Glomerular visceral epithelial cell (primary cell): Measurements from ENCODE around the gene PRSS57.

Source experiments
- DNase-seq: peaks from one replicate; pipeline ENCODE4 v3.0.0-alpha.2; 2016; ENCODE audit errors: extremely low spot score

The PRSS57 gene

DNA sequence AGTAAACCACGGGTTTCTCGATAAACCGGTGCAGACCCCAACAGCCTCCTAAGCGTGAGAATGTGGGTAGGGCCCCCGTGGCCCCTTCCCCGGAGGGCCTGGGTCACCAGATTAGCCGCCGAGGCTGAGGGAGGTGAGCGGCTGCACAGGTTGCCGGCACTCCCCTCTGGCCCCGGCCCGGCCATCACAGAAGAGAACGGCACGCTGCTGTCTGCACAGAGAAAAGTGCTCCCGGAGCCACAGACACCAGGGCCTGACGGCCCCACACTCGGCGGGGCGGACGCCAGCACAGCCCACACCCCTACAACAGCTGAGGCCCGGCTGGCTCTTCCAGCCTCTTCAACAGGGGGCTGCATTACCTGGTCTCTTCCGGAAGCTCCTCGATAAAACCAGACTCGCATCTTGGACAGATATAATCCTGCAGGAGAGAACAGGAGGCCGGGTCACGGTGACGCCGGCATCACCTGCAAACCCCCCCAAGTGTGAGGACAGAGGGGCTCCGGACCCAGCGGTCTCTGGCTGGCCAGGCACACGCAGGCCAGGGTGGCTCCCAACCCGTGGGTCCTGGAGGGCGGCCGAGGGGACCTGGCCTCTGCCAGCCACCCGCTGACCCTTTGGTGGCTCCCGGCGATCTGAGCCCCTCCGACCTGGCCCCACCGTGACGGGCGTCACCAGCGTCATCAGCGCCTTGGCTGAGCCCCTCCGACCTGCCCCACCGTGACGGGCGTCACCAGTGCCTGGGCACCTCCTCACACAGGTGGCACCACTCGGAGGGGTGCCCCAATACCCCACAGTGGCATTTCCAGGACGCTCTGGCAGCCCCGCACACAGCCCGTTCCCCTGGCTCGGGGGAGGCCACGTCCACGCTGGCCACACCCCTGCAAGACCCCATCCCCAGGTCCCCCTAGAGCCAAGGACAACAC, 42.5 kb downstream of the PRSS57 start:
- DNase-seq: no peak

DNA sequence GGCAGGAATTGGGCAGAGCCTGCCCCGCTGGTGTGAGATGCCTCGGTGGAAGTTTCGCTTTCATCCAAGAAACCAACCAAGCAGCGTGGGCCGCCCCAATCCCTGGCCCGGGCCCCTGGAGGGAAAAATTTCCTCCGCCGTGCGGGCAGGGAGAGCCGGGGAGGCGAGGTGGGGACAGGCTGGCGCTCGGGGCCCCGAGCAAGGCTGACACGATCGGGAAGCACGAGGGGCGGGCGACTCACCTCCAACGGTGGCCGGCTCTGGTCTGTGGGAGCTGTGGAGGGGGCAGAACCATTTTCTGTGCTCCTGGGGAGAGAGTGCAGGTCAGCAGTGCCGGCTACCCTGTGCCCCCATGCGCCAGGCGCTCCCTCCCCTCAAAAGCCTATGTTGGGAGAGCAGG, 43.3 kb downstream of the PRSS57 start:
- DNase-seq: no peak

DNA sequence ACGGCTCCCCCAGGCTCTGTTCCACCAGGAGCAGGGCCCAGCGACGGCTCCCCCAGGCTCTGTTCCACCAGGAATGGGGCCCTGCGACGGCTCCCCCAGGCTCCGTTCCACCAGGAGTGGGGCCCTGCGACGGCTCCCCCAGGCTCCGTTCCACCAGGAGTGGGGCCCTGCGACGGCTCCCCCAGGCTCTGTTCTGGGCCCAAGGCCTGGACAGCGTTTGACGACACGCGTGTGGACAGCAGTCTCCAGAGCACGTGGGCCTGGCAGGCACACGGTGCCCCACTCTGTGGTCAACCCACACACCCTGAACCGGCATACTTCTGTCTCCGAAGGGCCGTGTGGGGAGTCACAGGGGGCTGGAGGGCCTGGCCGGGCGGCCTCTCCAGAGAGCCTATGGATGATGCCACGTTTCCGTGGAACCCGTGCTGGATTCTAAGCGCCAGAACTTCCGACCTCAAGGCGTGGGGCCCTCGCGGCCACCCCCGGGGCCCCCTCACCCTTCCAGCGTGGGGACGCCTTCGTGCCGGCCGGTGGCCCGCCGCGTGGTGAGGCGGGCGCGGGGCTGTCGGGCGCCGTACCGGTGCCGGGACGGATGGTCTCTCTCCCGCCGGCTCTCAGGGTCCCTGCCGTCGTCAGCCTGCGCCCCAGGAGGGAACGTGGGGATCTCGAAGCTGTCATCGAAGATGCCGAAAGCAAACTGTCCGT, 44.0 kb downstream of the PRSS57 start:
- no peak for DNase-seq

DNA sequence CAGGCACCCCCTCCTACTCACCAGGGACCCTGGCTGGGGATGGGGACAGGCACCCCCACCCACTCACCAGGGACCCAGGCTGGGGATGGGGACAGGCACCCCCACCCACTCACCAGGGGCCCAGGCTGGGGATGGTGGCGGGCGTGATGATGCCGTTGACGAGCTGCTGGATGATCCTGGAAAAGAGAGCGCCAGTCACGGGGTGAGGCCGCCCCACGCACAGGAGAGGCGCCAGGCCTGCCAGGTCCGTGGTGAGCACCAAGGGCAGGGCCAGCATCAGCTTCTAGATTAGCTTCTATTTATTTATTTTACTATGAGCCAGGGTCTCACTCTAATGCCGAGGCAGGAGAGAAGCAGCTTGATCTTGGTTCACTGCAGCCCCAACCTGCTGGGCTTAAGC, 45.1 kb downstream of the PRSS57 start:
- no peak for DNase-seq

DNA sequence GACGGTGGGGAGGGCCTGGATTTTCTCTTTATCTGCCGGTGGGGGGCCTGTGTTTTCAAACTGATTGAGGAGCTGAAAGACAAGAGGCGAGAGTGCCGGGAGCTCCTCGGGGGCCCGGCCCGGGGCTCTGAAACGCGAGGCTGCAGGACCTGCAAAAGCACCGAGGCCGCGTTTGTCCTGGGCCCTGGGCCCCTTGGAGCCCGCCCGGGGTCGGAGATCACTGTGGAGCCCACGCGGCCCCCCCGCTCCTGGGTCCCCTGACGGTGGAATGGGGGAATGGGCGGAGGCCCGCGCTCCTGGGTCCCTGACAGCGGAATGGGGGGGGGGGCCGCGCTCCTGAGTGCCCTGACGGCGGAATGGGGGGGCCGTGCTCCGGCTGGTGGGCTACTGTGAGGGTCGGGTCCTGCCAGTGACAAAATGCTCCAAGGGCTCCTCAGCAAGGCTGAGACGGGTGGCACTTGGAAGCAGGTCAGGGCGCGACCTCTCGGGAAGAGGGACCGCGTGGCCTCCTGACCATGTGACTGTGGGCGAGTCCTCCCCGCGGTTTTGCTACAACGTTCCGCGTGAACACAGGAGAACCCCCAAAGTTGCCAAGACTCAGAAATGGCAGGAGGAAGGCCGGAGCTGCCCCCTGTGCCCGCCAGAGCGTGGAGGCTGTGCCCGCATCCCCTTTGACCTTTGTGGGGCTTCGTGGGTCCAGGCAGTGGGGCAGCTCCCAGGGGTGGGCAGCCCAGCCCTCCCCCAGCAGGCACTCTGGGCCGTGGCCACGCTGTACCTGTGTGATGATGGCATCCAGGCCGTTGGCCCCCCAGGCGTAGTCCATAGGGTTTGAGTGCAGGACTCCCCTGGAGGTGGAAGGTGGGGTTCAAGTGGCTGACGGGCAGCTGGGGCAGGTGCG, 46.1 kb downstream of the PRSS57 start:
- DNase-seq: no peak

DNA sequence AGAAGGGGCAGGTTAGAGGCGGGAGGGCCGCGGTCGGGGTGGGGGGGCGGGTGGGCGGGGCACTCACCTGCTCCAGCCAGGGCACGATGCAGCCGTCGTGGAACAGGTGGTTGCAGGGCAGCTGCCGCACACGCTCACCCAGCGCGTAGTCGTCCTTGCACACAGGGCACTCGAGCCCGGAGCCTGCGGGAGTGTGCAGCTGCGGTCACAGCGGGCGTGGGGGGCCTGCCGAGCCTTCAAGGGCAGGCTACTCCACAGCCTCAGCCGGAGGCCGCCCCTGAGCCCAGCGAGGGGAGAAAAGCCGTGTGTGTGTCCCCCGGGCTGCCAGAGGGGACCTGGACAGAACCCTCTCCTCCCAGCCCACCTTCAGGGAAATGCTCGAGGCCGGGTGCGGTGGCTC, 46.9 kb downstream of the PRSS57 start:
- DNase-seq: no peak

DNA sequence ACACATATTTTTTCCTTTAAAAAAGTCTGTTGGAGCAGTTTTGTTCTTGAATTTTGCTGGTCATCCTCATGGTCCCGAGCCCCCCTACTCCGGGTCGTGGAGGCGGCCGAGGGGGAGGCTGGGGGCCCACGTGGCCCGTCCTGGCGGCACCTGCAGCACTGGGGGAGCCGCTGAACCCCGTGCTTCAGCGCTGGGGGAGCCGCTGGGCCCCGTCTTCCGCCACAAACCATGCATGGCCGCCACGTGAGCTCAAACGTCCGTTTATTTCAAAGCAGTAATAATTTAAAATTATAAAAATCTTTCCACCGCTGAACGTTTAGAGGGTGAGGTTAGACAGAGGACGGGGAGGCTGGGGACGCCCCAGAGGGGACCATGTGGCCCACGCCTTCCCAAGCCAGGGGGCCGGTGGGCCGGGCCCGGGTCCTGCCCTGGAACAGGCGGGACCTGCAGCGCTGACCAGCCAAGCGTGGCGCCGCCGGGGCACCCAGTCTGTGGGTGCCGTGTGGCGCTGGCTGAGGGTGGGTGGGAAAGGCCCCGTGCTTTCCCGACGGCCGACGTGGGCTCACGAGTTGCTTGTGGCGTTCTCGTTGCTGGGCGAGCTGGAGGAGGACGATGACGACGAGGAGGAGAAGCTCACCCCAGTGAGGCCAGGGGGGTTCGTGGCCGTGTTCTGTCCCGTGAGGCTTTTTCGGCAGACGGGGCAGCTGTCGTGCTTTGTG, 47.5 kb downstream of the PRSS57 start:
- DNase-seq: no peak

DNA sequence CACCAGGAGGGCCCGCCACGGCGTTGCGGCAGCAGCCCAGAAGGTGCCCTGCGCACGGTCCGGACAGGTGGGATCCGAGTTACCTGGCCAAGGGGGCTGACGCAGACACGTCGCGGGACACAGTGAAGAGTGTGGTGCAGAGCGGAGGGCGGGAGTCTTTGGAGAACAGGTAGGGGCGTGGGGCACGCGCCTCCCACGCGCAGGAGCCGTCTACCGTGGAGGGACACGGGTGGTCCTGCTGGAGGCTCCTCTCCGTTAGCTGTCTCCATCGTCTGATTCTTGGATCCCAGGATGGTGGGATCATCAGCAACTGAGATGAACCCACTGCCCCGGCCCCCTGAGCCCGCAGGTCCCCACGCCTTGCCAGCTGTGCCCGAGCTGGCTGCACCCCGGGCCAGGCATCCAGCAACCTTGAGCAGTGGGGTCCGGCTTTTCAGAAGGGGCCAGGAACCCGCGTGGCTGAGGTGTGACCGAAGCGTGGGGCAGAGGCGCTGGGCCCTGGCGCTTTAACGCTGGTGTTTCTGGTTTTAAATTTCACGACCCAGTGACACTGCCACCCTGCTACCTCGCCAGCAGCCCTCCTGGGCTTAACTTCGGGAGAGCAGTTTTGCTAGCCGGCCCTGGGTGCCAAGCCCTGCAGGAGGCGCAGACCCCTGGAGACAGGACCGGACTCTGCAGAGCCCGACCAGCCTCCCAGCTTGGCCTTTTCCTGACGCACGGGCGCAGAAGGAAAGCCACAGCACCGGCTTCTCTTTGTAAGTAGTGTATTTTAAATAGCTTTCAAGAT, 48.3 kb downstream of the PRSS57 start:
- DNase-seq: no peak

DNA sequence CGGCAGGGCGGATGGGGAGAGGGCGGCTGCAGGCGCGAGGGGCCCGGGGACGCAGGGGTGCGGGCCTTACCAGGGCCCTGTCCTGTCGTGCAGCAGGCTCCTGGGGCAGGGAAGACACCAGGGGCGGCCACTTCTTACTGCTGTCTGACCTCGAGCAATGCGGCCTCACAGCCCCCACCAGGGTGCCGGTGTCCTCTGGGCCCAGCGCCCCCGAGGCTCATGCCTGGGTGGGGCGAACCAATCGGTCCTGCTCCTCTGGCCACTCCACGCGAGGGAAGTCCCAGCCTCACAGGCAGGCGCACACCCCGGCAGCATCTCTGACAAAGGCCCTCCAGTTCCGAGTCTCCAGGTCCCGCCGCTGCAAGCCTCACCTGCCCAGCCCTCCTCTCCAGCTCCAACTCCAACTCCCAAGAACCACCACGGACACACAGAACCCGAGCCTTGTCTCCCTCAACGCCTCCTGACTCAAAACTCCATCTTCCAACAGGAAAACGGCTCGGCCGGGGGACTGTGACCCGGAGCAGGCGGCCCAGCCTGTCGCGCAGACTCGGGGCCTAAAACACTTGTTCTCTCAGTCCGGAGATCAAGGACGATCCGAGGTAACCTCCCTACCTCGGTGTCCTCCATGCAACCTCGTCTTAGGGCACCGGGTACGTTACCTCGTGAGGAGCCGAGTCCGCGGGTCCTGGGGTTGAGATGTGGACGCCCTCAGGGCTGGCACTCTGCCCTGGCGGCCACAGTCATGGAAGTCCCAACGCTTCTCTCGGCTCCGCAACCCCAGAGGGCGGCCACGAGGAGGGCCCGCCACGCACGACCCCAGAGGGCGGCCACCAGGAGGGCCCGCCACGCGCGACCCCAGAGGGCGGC, 49.1 kb downstream of the PRSS57 start:
- no peak for DNase-seq

DNA sequence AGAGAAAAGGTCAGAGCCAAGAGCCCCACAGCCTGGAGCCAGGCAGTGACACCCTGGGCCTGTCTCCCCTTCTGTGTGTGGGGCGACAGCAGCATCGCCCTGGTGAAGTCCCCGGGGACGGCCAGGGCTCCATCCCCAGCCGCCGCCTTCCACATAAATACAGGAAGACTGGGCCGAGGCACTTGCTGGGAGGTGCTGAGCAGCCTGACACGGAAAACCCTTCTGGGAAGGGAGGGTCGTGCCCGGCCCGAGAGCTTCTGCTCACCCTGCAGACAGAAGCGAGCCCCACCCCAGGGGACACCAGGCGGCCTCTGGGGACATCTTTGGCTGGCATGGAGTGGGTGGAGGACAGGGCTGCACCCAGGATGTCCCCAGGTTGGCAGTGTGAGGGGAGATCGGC, 50.5 kb downstream of the PRSS57 start:
- DNase-seq: no peak

DNA sequence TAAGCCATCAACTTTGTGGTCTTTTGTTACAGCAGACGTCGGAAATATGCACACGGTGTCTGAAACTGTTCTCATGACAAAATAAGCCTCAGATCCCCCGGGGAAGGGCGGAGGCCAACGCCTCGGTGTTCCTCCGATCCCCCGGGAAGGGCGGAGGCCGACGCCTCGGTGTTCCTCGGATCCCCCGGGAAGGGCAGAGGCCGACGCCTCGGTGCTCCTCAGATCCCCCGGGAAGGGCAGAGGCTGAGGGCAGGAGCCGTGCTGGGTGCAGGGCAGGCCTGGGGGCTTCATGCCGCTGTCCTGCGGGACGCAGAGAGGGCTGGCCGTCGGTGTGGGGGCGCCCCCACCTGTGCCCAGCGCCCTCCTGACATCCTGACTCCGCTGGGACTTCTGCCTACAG, 50.9 kb downstream of the PRSS57 start:
- DNase-seq: no peak

DNA sequence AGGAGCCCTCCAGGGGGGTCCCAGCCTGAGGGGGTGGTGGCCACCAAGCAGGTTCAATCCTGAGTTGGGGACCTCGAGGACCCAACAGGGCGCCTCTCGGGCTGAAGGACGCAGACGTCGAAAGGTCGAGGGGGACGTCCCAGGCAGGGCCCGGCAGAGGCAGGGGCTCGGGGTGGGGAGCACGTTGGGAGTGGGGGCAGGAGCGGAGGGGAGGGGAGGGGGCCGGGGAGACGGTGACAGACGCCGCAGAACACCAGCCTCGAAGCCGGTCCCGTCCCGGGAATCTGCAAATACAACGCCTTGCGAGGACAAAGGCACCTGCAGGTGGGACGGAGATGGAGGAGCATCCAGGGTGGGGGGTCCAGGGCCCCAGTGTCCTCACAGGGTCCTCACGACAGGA, 51.5 kb downstream of the PRSS57 start:
- DNase-seq: no peak

DNA sequence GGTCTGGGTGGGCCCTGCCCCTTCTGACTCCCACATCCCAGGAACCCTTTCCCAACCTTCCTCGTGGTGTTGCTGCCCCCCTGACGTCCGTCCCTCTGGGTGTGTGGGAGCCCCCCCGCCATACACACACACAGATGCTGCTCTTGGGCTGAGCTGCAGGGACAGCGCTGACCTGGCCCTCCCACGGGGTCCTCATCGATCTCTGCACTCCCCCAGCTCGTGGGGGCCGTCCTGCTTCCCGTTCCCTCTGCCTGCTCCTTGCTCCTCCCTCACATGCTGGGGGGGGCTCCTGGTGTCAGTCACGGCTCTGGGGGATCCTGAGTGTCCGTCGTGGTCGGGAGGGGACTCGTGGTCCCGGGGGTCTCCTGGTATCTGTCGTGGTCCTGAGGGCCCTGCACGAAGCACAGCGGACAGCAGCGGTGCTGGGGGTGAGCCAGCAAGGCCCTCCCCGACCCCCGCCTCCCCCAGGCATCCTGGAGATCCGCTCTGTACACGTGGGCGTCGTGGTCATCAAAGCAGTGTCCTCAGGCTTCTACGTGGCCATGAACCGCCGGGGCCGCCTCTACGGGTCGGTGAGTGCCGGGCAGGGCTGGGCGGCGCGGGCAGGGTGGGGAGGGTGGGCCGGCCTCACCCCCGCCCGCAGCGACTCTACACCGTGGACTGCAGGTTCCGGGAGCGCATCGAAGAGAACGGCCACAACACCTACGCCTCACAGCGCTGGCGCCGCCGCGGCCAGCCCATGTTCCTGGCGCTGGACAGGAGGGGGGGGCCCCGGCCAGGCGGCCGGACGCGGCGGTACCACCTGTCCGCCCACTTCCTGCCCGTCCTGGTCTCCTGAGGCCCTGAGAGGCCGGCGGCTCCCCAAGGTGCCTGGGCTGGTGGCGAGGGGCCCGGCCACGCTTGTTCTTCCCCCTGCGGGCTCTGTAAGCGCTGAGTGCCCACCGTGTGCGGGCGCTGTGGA, 52.2 kb downstream of the PRSS57 start:
- DNase-seq: no peak

DNA sequence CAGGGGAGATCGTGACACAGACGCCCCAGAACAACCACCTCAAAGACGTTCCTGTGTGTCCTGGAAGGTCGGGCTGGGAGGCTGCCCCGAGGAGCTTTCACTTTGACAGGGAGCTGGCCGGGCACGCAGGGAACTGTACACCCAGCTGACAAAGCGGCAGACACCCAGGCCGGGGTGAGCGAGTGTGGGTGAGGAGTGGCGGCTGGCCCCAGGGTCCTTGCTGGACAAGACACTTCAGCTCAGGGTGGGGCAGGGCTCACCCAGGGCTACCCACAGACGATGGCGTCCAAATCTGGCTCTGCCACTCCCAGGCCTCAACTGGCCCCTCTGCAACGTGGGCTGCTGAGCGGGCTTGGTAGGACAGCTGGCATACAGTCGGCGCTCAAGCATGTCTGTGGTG, 53.5 kb downstream of the PRSS57 start:
- DNase-seq: no peak

DNA sequence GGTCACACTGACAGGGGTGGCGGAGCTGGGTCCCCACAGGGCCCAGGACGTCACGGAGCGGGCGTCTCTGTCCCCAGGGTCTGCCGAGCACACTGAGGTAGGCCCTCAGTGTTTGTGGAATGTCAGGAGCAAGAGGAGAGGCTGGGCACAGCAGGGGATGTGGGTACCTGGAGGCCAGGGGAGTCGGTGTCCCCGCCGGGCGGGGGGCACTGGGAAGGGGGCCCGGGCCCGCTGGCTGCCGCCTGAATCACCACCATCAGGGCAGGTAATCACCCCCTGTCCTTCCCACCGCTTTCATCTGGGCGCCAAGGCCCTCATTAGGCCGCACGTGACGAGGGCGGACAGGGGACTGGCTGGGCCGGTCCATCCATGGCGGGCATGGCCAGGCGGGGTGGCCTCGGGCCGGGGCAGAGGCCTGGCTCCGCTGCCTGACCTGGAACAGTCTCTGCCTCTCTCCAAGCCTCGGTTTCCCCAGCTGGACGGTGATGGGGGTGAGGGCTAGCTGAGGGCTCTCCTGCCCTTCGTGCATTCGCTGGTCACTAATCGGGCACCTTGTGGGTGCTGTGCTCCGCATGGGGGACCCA, 54.6 kb downstream of the PRSS57 start:
- DNase-seq: no peak

DNA sequence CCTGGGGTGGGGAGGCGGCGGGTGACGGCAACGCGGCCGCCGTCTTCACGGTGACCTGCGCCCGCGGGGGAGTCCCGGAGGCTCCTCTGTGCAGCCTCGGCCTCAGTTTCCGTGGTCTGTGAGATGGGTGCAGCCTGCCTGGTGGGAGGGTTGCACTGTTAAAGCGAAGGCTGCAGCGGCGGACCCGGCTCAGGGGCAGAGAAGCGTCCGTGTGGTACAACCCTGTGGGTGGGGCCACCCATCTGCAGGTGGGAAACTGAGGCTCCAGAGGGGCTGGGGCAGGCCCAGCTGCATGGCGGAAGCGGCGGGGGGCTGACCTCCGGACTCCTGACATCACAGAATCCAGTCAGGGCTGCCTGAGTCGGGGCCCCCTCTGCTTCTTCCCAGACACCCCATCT, 55.1 kb downstream of the PRSS57 start:
- no peak for DNase-seq

DNA sequence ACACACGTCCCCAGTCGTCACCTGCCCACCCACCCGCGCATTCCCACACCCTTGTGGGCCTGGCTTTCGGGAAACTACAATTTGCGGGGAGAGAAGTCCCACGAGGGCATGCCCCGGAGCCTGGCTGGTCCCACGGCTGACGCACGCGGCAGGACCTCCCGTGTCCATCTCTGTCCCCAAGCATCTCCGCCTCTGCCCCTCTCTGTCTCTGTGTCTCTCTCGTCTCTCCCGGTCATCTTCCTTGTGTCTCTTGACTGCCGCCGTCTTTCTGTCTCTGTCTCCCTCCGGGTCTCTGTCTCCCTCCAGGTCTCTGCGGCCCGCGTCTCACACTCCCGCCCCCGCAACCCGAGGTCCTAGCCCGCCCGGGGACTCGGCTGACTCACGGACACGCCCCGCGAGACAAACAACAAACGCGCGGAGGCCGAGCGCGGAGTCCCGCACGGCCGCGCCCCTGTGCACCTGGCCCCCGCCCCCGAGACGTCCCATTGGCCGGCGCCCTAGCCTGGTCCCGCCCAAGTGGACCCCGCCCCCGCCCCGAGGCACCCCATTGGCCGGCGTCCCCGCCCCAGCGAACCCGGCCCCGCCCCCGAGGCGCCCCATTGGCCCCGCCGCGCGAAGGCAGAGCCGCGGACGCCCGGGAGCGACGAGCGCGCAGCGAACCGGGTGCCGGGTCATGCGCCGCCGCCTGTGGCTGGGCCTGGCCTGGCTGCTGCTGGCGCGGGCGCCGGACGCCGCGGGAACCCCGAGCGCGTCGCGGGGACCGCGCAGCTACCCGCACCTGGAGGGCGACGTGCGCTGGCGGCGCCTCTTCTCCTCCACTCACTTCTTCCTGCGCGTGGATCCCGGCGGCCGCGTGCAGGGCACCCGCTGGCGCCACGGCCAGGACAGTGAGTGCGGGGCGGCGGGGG, 55.7 kb downstream of the PRSS57 start, which contains the start of gene FGF22:
TSS of gene FGF22 (plus strand) at position 627 of the 908 bp plus-strand sequence. CDS start at position 674, 47 bp downstream.
- DNase-seq: peak; percentile 92
